GM20431 (cell line): ENCODE measurements around the gene CASZ1.

Experiments
- in situ Hi-C: fragments of 300-500 bp; cut with MseI, MboI; formaldehyde crosslinking; loops from one replicate; pipeline ENCODE4 v1.15.0; 2020; ENCODE audit warnings: low sequenced_read_pairs; ENCODE audit not compliant: unreplicated experiment

The CASZ1 gene

GRCh38 chr1:10824821-10825540, 28.5 kb upstream of the CASZ1 start:
- in situ Hi-C loops, result no loop called here

GRCh38 chr1:10823000-10823401, 26.6 kb upstream of the CASZ1 start:
- in situ Hi-C loops, result no loop called here

GRCh38 chr1:10821388-10821787, 24.9 kb upstream of the CASZ1 start:
- in situ Hi-C loops, result no loop called here

GRCh38 chr1:10820422-10820821, 24.0 kb upstream of the CASZ1 start:
- in situ Hi-C loops, result no loop called here

GRCh38 chr1:10819198-10819901, 22.9 kb upstream of the CASZ1 start:
- in situ Hi-C loops, result no loop called here

- in situ Hi-C loops, result no loop called here
Observed at GRCh38 chr1:10818262-10819197, 22.1 kb upstream of the CASZ1 start.

- in situ Hi-C loops, result no loop called here
Observed at GRCh38 chr1:10816743-10817369, 20.4 kb upstream of the CASZ1 start.

GRCh38 chr1:10816233-10816632, 19.8 kb upstream of the CASZ1 start:
- in situ Hi-C loops, result no loop called here

- in situ Hi-C loops, result no loop called here
Observed at GRCh38 chr1:10815858-10816195, 19.4 kb upstream of the CASZ1 start.

GRCh38 chr1:10814976-10815857, 18.8 kb upstream of the CASZ1 start:
- in situ Hi-C loops, result no loop called here

GRCh38 chr1:10814312-10814711, 17.9 kb upstream of the CASZ1 start:
- in situ Hi-C loops, result no loop called here

- in situ Hi-C loops, result no loop called here
Observed at GRCh38 chr1:10813799-10814198, 17.4 kb upstream of the CASZ1 start.

- in situ Hi-C loops, result no loop called here
Observed at GRCh38 chr1:10812387-10812915, 16.0 kb upstream of the CASZ1 start.

- in situ Hi-C loops, result no loop called here
Observed at GRCh38 chr1:10808441-10808840, 12.0 kb upstream of the CASZ1 start.

- in situ Hi-C loops, result no loop called here
Observed at GRCh38 chr1:10806966-10807365, 10.5 kb upstream of the CASZ1 start.

GRCh38 chr1:10803971-10804820, 7.8 kb upstream of the CASZ1 start:
- in situ Hi-C loops, result no loop called here

GRCh38 chr1:10802944-10803715, 6.7 kb upstream of the CASZ1 start:
- in situ Hi-C loops, result no loop called here

- in situ Hi-C loops, result no loop called here
Observed at GRCh38 chr1:10800778-10801177, 4.3 kb upstream of the CASZ1 start.
